ENCODE results near the gene ADGRL1.
A peak's percentile ranks its signal among the peaks of the same experiment; 100 is the strongest.

The ADGRL1 gene

DNA sequence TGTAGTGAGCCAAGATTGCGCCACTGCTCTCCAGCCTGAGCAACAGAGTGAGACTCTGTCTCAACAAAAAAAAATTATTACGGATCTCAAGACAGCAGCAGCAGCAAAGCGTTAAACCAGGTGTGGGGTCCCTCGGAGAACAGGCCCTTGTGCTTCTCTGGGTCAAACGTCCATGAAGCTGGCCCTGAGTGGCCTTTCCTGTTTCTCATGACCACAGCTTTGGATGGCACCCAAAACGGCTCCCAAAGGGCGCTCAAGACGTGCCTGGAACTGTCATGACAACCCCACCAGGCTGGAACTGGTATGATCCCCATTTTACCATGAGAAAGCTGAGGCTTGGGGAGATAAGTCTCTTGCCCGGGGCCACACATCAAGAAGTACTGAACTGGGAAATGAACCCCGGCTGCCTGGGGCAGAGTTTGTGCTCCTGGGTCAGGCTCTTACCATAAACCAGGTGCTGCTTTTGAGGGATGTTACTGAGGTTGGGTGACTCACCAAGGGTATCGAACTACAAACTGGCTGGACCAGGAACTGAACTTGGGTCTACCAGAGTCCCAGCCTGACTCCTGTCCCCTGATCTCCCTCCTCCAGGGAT lies 103.8 kb downstream of the ADGRL1 start:
- TF ChIP-seq, protein P1, sequence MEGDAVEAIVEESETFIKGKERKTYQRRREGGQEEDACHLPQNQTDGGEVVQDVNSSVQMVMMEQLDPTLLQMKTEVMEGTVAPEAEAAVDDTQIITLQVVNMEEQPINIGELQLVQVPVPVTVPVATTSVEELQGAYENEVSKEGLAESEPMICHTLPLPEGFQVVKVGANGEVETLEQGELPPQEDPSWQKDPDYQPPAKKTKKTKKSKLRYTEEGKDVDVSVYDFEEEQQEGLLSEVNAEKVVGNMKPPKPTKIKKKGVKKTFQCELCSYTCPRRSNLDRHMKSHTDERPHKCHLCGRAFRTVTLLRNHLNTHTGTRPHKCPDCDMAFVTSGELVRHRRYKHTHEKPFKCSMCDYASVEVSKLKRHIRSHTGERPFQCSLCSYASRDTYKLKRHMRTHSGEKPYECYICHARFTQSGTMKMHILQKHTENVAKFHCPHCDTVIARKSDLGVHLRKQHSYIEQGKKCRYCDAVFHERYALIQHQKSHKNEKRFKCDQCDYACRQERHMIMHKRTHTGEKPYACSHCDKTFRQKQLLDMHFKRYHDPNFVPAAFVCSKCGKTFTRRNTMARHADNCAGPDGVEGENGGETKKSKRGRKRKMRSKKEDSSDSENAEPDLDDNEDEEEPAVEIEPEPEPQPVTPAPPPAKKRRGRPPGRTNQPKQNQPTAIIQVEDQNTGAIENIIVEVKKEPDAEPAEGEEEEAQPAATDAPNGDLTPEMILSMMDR (conservative IDR thresholded peaks at IDR 0.05; ENCODE audit: control insufficient read depth, insufficient read depth, low read depth, low read length): no peak
- no peak overlapping the region for H3K4me3 ChIP-seq (ENCODE audit: control insufficient read depth, low read depth, low read length)
- DNase-seq (ENCODE audit: low read depth): peak; percentile 46

DNA sequence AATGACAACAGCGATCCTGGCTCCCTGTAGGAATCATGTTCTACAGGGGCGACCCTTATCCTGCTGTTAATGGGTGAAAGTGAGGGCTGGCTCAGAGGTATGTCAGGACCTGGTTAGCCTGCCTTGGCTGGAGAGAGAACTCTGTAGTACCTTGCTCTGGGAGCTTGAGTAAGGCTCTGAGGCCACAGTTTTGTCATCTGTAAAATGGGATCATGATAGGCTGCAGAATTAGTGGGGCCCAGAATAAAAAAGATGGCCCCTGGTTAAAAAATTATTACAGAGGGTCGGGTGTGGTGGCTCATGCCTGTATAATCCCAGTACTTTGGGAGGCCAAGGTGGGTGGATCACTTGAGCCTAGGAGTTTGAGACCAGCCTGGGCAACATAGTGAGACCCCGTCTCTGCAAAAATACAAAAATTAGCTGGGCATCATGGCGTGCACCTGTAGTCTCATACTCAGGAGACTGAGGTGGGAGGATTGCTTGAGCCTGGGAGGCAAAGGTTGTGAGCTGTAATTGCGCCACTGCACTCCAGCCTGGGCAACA lies 104.9 kb downstream of the ADGRL1 start:
- H3K4me3 ChIP-seq (ENCODE audit: control insufficient read depth, low read depth, low read length): no peak overlapping the region
- DNase-seq (ENCODE audit: low read depth): no peak
- TF ChIP-seq, protein P1 (conservative IDR thresholded peaks at IDR 0.05; ENCODE audit: control insufficient read depth, insufficient read depth, low read depth, low read length): no peak

Measured in fibroblast of mammary gland (primary cell).